HL-60/S4 treated with phorbol 12-myristate 13-acetate at 8.2 ng/mL for 4 days and 3 days (cell line): Measurements from ENCODE around the gene CHL1.

Experiments used
- in situ Hi-C: fragments of 300-500 bp; cut with MboI; formaldehyde crosslinking; loops from 2 replicates; pipeline ENCODE4 v1.15.0; 2022; ENCODE audit warnings: low sequenced_read_pairs

CHL1 gene

GRCh38 chr3:454986-455385 is 258.4 kb downstream of the CHL1 start:
- in situ Hi-C loops, result no loop called here

GRCh38 chr3:458124-458523 is 261.6 kb downstream of the CHL1 start:
- in situ Hi-C loops, result no loop called here

- in situ Hi-C loops, result no loop called here
Measured at GRCh38 chr3:458653-459310, 262.2 kb downstream of the CHL1 start.
